ENCODE measurements around the gene AMBN.
A peak's percentile ranks its signal among the peaks of the same experiment; 100 is the strongest.

The AMBN gene, protein sequence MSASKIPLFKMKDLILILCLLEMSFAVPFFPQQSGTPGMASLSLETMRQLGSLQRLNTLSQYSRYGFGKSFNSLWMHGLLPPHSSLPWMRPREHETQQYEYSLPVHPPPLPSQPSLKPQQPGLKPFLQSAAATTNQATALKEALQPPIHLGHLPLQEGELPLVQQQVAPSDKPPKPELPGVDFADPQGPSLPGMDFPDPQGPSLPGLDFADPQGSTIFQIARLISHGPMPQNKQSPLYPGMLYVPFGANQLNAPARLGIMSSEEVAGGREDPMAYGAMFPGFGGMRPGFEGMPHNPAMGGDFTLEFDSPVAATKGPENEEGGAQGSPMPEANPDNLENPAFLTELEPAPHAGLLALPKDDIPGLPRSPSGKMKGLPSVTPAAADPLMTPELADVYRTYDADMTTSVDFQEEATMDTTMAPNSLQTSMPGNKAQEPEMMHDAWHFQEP
- long read RNA-seq, result 0 reads

- TF ChIP-seq, protein P1, sequence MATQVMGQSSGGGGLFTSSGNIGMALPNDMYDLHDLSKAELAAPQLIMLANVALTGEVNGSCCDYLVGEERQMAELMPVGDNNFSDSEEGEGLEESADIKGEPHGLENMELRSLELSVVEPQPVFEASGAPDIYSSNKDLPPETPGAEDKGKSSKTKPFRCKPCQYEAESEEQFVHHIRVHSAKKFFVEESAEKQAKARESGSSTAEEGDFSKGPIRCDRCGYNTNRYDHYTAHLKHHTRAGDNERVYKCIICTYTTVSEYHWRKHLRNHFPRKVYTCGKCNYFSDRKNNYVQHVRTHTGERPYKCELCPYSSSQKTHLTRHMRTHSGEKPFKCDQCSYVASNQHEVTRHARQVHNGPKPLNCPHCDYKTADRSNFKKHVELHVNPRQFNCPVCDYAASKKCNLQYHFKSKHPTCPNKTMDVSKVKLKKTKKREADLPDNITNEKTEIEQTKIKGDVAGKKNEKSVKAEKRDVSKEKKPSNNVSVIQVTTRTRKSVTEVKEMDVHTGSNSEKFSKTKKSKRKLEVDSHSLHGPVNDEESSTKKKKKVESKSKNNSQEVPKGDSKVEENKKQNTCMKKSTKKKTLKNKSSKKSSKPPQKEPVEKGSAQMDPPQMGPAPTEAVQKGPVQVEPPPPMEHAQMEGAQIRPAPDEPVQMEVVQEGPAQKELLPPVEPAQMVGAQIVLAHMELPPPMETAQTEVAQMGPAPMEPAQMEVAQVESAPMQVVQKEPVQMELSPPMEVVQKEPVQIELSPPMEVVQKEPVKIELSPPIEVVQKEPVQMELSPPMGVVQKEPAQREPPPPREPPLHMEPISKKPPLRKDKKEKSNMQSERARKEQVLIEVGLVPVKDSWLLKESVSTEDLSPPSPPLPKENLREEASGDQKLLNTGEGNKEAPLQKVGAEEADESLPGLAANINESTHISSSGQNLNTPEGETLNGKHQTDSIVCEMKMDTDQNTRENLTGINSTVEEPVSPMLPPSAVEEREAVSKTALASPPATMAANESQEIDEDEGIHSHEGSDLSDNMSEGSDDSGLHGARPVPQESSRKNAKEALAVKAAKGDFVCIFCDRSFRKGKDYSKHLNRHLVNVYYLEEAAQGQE (IDR thresholded peaks at IDR 0.05; ENCODE audit: insufficient replicate concordance, low read depth), result no peak
- TF ChIP-seq POLR2AphosphoS5 (IDR thresholded peaks at IDR 0.05; ENCODE audit: low read depth), result no peak
- no peak for TF ChIP-seq SPI1 (IDR thresholded peaks at IDR 0.05; ENCODE audit: borderline replicate concordance, low read depth)
- TF ChIP-seq, protein P2, sequence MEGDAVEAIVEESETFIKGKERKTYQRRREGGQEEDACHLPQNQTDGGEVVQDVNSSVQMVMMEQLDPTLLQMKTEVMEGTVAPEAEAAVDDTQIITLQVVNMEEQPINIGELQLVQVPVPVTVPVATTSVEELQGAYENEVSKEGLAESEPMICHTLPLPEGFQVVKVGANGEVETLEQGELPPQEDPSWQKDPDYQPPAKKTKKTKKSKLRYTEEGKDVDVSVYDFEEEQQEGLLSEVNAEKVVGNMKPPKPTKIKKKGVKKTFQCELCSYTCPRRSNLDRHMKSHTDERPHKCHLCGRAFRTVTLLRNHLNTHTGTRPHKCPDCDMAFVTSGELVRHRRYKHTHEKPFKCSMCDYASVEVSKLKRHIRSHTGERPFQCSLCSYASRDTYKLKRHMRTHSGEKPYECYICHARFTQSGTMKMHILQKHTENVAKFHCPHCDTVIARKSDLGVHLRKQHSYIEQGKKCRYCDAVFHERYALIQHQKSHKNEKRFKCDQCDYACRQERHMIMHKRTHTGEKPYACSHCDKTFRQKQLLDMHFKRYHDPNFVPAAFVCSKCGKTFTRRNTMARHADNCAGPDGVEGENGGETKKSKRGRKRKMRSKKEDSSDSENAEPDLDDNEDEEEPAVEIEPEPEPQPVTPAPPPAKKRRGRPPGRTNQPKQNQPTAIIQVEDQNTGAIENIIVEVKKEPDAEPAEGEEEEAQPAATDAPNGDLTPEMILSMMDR (IDR thresholded peaks at IDR 0.05; ENCODE audit: insufficient read depth, low read length), result no peak
- TF ChIP-seq GABPA (IDR thresholded peaks at IDR 0.05; ENCODE audit: low read depth), result no peak
- no peak for DNase-seq (ENCODE audit: low read depth in 1 of 2, low spot score in 1 of 2)
- Histone ChIP-seq H3K4me3 (replicated peaks; ENCODE audit: insufficient read depth, low read length) (no peak within 1 kb of the TSS), H3K27ac (replicated peaks) (no peak within 1 kb of the TSS), H3K27me3 (ENCODE audit: insufficient read depth, poor library complexity, severe bottlenecking) (no peaks in the 10 kb centered on the region)
Observed at GRCh38 chr4:70591955-70592582, at the start of gene AMBN. TSS of gene AMBN (plus strand) at chr4:70592256. CDS start at chr4:70592359, 103 bp downstream.

GRCh38 chr4:70544279-70544868 is 47.7 kb upstream of the AMBN start:
- no peaks in the 10 kb centered on the region for H3K27me3 ChIP-seq (ENCODE audit: insufficient read depth, poor library complexity, severe bottlenecking)
- peak in 1 of 2 experiments; percentile 2 for DNase-seq (ENCODE audit: low read depth in 1 of 2, low spot score in 1 of 2)
- TF ChIP-seq, protein P2 (IDR thresholded peaks at IDR 0.05; ENCODE audit: insufficient read depth, low read length), result peak; percentile 29
- TF ChIP-seq, protein P1 (IDR thresholded peaks at IDR 0.05; ENCODE audit: insufficient replicate concordance, low read depth), result no peak
- no peak for TF ChIP-seq POLR2AphosphoS5 (IDR thresholded peaks at IDR 0.05; ENCODE audit: low read depth)
- H3K27ac ChIP-seq (replicated peaks), result no peak overlapping the region
- H3K4me3 ChIP-seq (replicated peaks; ENCODE audit: insufficient read depth, low read length), result no peak overlapping the region

DNA sequence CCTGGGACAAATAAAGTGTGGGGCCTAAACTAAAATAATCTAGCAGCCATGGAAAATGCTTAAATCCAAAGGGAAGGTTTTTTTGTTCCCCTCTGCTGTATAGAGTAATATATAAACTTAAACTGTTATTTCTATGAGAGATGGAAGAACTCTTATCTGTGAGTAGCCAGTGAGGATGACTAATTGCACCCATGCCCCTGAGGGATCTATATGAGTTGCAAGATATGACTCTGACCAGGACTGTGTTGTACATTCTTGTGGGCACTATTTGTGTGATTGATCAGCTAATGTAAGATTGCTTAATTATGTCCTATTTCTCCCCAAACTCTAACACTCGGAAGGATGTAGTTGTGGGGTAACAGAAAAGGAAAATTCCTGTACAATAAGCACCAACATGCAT is 35.2 kb upstream of the AMBN start:
- Histone ChIP-seq H3K27me3 (ENCODE audit: insufficient read depth, poor library complexity, severe bottlenecking) (no peaks in the 10 kb centered on the region), H3K4me3 (replicated peaks; ENCODE audit: insufficient read depth, low read length) (no peak overlapping the region), H3K27ac (replicated peaks) (no peak overlapping the region)
- no peak for DNase-seq (ENCODE audit: low read depth in 1 of 2, low spot score in 1 of 2)
- TF ChIP-seq, protein P1 (IDR thresholded peaks at IDR 0.05; ENCODE audit: insufficient replicate concordance, low read depth), result no peak
- TF ChIP-seq, protein P2 (IDR thresholded peaks at IDR 0.05; ENCODE audit: insufficient read depth, low read length), result no peak
- TF ChIP-seq SPI1 (IDR thresholded peaks at IDR 0.05; ENCODE audit: borderline replicate concordance, low read depth), result no peak
- TF ChIP-seq POLR2AphosphoS5 (IDR thresholded peaks at IDR 0.05; ENCODE audit: low read depth), result no peak
- TF ChIP-seq GABPA (IDR thresholded peaks at IDR 0.05; ENCODE audit: low read depth), result no peak
